Loucy (cell line): Measurements from ENCODE around the gene LCA5L.

Source experiments
- EZH2phosphoT487 ChIP-seq: fragments of 200-600 bp; IDR thresholded peaks from 2 replicates; pipeline ENCODE4 v1.6.1; 2018; ENCODE audit warnings: antibody characterized with exemption, mild to moderate bottlenecking, moderate library complexity, borderline replicate concordance
- TF ChIP-seq, protein P1 (sequence below): fragments of 200-600 bp; sonication (generic); conservative IDR thresholded peaks from 2 replicates; pipeline ENCODE4 v1.5.1; 2014; ENCODE audit warnings: mild to moderate bottlenecking, antibody characterized with exemption, low read length

DNA sequence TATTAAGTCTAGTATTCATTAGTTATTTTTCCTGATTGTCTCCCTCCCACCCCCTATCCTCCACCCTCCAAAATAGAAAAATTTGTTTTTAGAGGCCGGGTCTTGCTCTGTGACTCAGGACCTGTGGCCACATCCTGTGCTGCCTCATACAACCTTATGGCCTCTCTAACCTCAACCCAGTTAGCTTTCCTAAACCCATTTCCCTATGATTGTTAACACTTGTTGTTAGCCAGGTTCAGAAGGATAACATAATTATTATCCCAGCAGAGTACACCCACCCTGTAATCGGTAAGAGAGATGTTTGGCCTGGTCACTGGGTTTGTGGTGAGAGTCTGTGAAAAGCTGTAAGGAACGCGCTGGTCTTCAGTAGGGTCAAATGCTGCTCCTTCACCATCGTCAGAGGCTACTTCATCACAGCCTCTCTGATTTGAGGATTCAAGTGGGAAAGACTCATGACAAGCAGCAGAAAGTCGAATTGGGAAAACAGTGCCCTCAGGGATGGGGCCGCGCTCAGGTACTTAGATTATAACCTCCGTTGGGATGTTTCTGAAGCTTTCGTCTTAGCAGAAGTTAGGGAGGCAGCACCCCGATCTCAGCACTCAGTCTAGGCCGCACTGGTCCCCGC, 60.8 kb downstream of the LCA5L start:
- TF ChIP-seq, protein P1, sequence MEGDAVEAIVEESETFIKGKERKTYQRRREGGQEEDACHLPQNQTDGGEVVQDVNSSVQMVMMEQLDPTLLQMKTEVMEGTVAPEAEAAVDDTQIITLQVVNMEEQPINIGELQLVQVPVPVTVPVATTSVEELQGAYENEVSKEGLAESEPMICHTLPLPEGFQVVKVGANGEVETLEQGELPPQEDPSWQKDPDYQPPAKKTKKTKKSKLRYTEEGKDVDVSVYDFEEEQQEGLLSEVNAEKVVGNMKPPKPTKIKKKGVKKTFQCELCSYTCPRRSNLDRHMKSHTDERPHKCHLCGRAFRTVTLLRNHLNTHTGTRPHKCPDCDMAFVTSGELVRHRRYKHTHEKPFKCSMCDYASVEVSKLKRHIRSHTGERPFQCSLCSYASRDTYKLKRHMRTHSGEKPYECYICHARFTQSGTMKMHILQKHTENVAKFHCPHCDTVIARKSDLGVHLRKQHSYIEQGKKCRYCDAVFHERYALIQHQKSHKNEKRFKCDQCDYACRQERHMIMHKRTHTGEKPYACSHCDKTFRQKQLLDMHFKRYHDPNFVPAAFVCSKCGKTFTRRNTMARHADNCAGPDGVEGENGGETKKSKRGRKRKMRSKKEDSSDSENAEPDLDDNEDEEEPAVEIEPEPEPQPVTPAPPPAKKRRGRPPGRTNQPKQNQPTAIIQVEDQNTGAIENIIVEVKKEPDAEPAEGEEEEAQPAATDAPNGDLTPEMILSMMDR, result no peak
- TF ChIP-seq EZH2phosphoT487, result no peak
